Transverse colon (tissue), 4 donors: Measurements from ENCODE around the gene HHIPL1. TPM values are rescaled to one million over a fixed set of nuclear protein-coding genes. Genes with fewer than 3 reads are reported as not detected.

Experiments used
- DNase-seq: peaks from one replicate; pipeline ENCODE4 v3.0.0-alpha.2; 2019
- H3K27ac ChIP-seq, 4 donors: fragments of 200-600 bp; sonication (generic); 2 replicates each; pipeline ENCODE4 v1.5.1; 2016 to 2018; ENCODE audit warnings: inconsistent platforms in 4 of 4
- H3K27me3 ChIP-seq: fragments of 200-600 bp; sonication (generic); 2 replicates; pipeline ENCODE4 v1.5.1; 2017; ENCODE audit warnings: inconsistent platforms
- H3K36me3 ChIP-seq, 4 donors: fragments of 200-600 bp; sonication (generic); 2 replicates each; pipeline ENCODE4 v1.5.1; 2017 to 2019; ENCODE audit warnings: inconsistent platforms in 4 of 4
- H3K4me1 ChIP-seq, 4 donors: fragments of 200-600 bp; sonication (generic); 2 replicates each; pipeline ENCODE4 v1.5.1; 2017 to 2020; ENCODE audit warnings: inconsistent platforms in 4 of 4
- H3K4me3 ChIP-seq, 4 donors: fragments of 200-600 bp; sonication (generic); 1 replicate in 1 of 4; 2 replicates in 3 of 4; pipeline versions ENCODE4 v1.5.1 to v1.6.1; 2017 to 2019; ENCODE audit warnings: inconsistent platforms in 4 of 4
- H3K9me3 ChIP-seq, 2 donors: fragments of 200-600 bp; sonication (generic); 2 replicates each; pipeline ENCODE4 v1.5.1; 2017 to 2019; ENCODE audit warnings: inconsistent platforms in 2 of 2
- CTCF ChIP-seq, 5 experiments: fragments of 200-600 bp in 3 of 5; fragments of 450-650 bp in 2 of 5; sonication (generic) in 3 of 5; IDR thresholded peaks; 1 replicate in 2 of 5; 2 replicates in 3 of 5; pipeline ENCODE4 v1.5.1; 2016 to 2017; ENCODE audit warnings: antibody characterized with exemption in 5 of 5, inconsistent platforms in 3 of 5, mild to moderate bottlenecking in 2 of 5, moderate library complexity in 1 of 5
- EP300 ChIP-seq: sonication (generic); formaldehyde crosslinking; IDR thresholded peaks from one replicate; pipeline ENCODE4 v1.6.1; 2017; ENCODE audit warnings: antibody characterized with exemption, low read depth
- POLR2A ChIP-seq: fragments of 450-650 bp; IDR thresholded peaks from one replicate; pipeline ENCODE4 v1.6.1; 2016; ENCODE audit warnings: antibody characterized with exemption, mild to moderate bottlenecking, moderate library complexity
- POLR2AphosphoS5 ChIP-seq, 3 donors: sonication (generic); formaldehyde crosslinking; IDR thresholded peaks; one replicate each; pipeline ENCODE4 v1.6.1; 2016; ENCODE audit warnings: antibody characterized with exemption in 3 of 3
- WGBS, 2 donors: methylation state at CpG; one replicate each; pipeline ENCODE4 v1.1.5; 2018; ENCODE audit warnings: low coverage in 1 of 2; 5-methylcytosine and 5-hydroxymethylcytosine counted together
- in situ Hi-C, 4 donors: fragments of 200-750 bp; cut with MboI; loops; one replicate each; pipeline versions ENCODE4 v1.15.0 to v1.15.1; 2017; ENCODE audit warnings: low sequenced_read_pairs in 3 of 4, low pct_ligation_motif_present in 1 of 4, low pct_unique_long_range_greater_than_20kb in 1 of 4
- intact Hi-C: fragments of 100-400 bp; cut with DNase I; formaldehyde crosslinking; loops from one replicate; pipeline ENCODE4 v1.15.1; 2023; ENCODE audit warnings: low total_unique reads
- total RNA-seq, 4 donors: library from RNA; depleted of rRNA; stranded (reverse); fragments of >200 nt; gene quantifications; one replicate each; pipeline ENCODE4 v1.1.0, GENCODE V29; 2016

HHIPL1 gene
- total RNA-seq, 4 donors from 2014 or later: 0.40 to 31.0 (median 0.87) TPM

GRCh38 chr14:99604278-99604765, 40.6 kb upstream of the HHIPL1 start:
- 1% methylated on average over 29 of the region's 65 CpGs; no CpG with 5 or more reads in 1 of the 2 donors for WGBS, 2 donors
- peaks cover 29 to 51% (median 41%) of the 10 kb centered on the region in 4 donors for H3K4me1 ChIP-seq
- H3K27me3 ChIP-seq: no peaks in the 10 kb centered on the region
- peak; percentile 41 to 51 (median 46) for TF ChIP-seq POLR2AphosphoS5 (IDR thresholded peaks at IDR 0.05)
- no peak for TF ChIP-seq CTCF (IDR thresholded peaks at IDR 0.05)
- no peak for TF ChIP-seq EP300
- peak; percentile 48 for TF ChIP-seq POLR2A
- no peaks in the 10 kb centered on the region for H3K9me3 ChIP-seq
- peak overlapping the region; percentile 54 to 83 (median 72) for H3K4me3 ChIP-seq
- intact Hi-C loops (no loop called here), in situ Hi-C loops (loop anchor here in 1 of 4 donors (25.0 kb wide), 1 partner anchor 92 kb away; no protein-coding TSS in a partner anchor)
- no peaks in the 10 kb centered on the region for H3K36me3 ChIP-seq
- peak; percentile 97 for DNase-seq
- H3K27ac ChIP-seq: peak overlapping the region; percentile 91 to 97 (median 94)

- H3K9me3 ChIP-seq: no peaks in the 10 kb centered on the region
- H3K4me1 ChIP-seq: peaks cover 24 to 46% (median 36%) of the 10 kb centered on the region in 4 donors
- no peaks in the 10 kb centered on the region for H3K36me3 ChIP-seq
- H3K27me3 ChIP-seq: no peaks in the 10 kb centered on the region
- in situ Hi-C loops: loop anchor here in 1 of 4 donors (25.0 kb wide), 1 partner anchor 93 kb away; no protein-coding TSS in a partner anchor
- peak overlapping the region; percentile 91 to 97 (median 94) for H3K27ac ChIP-seq
- DNase-seq: peak; percentile 33
- peak overlapping the region; percentile 54 to 83 (median 72) for H3K4me3 ChIP-seq
- WGBS, 2 donors: 1% methylated on average over 48 of the region's 50 CpGs; no CpG with 5 or more reads in 1 of the 2 donors
- intact Hi-C loops: no loop called here
- no peak for TF ChIP-seq CTCF (IDR thresholded peaks at IDR 0.05)
- TF ChIP-seq POLR2AphosphoS5 (IDR thresholded peaks at IDR 0.05): no peak
- peak; percentile 9 for TF ChIP-seq POLR2A
These were observed 40.1 kb upstream of the HHIPL1 start for GRCh38 chr14:99604766-99605298.

GRCh38 chr14:99605299-99605961, 39.5 kb upstream of the HHIPL1 start:
- Histone ChIP-seq H3K4me3 (peak overlapping the region; percentile 54 to 83 (median 72)), H3K27ac (peak overlapping the region; percentile 91 to 97 (median 94)), H3K36me3 (no peaks in the 10 kb centered on the region), H3K9me3 (no peaks in the 10 kb centered on the region), H3K27me3 (no peaks in the 10 kb centered on the region), H3K4me1 (peaks cover 18 to 40% (median 30%) of the 10 kb centered on the region in 4 donors)
- 7 to 71% methylated on average over 1 to 17 of the region's 38 CpGs for WGBS, 2 donors
- in situ Hi-C loops: loop anchor here in 1 of 4 donors (25.0 kb wide), 1 partner anchor 93 kb away; no protein-coding TSS in a partner anchor
- peak; percentile 79 for DNase-seq
- no peak for TF ChIP-seq EP300
- TF ChIP-seq POLR2AphosphoS5 (IDR thresholded peaks at IDR 0.05): peak in 1 of 3 donors; percentile 37
- TF ChIP-seq POLR2A: peak; percentile 12
- TF ChIP-seq CTCF (IDR thresholded peaks at IDR 0.05): no peak
- intact Hi-C loops: no loop called here

- no peak for DNase-seq
- in situ Hi-C loops (loop anchor here in 1 of 4 donors (25.0 kb wide), 1 partner anchor 94 kb away; no protein-coding TSS in a partner anchor), intact Hi-C loops (no loop called here)
- Histone ChIP-seq H3K27me3 (no peaks in the 10 kb centered on the region), H3K36me3 (no peaks in the 10 kb centered on the region), H3K9me3 (no peaks in the 10 kb centered on the region), H3K4me3 (no peak overlapping the region), H3K4me1 (peaks cover 9 to 31% (median 21%) of the 10 kb centered on the region in 4 donors), H3K27ac (no peak overlapping the region)
- WGBS, 2 donors: 87% methylated on average over 7 of the region's 7 CpGs; no CpG with 5 or more reads in 1 of the 2 donors
- no peak for TF ChIP-seq CTCF (IDR thresholded peaks at IDR 0.05)
- no peak for TF ChIP-seq POLR2AphosphoS5 (IDR thresholded peaks at IDR 0.05)
- no peak for TF ChIP-seq POLR2A
These were observed 38.6 kb upstream of the HHIPL1 start for GRCh38 chr14:99606359-99606758.
